GM21381 (cell line): ENCODE results near the gene FTCDNL1.

ENCODE experiments used
- ATAC-seq: cut with Tn5 transposase; IDR thresholded peaks from one replicate; pipeline ENCODE4 v1.9.1; 2021; ENCODE audit warnings: mild to moderate bottlenecking, moderate library complexity; ENCODE audit not compliant: unreplicated experiment

Gene FTCDNL1

DNA sequence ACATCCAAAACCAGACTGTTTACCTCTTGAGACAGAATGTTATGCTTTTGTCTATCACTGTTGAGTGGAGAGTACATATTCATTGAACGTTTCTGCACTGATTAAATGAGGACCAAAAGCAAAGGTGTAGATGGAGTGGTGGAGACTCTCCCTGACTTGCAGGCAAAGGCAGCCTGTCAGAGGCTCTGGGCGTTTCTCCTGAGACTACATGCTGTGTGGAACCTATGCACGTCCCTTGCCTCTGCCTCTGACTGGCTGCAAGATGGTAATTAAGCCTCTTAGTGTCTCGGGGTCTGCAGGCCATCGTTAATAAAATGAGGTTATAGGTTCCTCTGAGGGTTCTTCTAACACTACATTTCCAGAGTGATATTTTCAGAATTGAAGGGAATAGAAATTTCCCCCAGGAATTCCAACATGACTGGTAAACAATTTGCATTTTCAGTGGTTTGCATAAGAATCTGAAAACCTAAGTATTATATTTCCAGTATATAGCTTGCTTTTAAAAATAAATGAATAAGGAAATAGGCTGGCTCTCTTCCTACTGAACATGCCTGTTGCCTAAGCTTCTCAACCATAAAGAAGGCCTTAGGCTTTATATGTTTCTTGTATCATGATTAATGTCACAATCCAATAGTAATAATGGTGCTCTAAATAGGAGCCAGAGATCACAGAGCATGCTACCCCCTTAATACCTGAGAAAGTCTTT, 107.4 kb downstream of the FTCDNL1 start:
- ATAC-seq: no peak

DNA sequence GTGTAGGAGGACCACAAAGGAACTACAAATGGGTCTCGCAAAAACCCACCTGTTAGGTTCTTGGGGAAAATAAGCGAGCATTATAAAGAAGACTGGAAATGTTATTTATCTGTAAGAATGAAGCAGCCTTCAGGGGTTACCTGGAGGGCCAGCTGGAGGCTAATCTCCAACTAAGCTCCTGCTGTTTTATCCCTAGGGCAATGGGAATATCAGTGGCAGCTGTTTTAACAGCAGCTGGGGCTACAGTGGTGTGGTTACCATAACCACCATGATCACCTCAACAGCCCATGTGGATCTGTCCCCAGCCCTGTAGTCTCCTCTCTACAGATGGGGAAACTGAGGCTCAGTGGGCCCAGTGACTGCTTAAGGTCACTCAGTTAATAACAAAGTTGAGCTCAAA, 108.1 kb downstream of the FTCDNL1 start:
- ATAC-seq: no peak

GRCh38 chr2:199740111-199740428, 110.9 kb downstream of the FTCDNL1 start:
- no peak for ATAC-seq

DNA sequence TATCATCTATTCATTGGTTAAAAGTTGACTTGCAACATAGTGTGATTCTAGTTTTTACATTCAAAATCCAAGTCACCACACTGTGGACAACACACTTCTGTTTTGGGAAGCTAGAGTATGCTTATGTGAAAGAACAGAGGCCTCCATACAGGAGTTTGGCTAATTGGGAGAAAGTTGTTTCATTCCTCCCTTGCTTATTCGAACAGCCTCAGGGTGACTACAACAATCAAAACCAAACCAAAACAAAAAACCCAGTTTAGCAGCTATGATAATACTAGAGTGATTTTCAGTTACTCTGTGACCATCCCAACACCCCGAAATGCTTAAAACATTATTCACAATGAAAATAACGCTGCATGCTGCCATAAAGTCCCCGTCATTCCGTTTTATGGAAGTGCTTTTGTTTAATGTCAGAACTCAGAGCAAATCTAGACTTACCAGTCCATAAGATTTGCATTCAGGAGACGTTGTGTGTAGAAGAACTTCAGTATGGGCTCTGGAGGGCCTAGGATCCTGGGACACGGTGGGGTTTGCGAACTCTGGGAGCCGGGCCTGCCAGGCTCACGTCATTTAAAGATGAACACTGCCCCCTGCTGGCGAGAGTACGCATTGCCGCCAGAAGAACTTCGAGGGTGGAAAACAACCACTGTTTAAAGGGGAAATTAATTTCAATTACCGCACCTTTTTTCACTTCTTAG, 111.4 kb downstream of the FTCDNL1 start:
- peak; percentile 69 for ATAC-seq

DNA sequence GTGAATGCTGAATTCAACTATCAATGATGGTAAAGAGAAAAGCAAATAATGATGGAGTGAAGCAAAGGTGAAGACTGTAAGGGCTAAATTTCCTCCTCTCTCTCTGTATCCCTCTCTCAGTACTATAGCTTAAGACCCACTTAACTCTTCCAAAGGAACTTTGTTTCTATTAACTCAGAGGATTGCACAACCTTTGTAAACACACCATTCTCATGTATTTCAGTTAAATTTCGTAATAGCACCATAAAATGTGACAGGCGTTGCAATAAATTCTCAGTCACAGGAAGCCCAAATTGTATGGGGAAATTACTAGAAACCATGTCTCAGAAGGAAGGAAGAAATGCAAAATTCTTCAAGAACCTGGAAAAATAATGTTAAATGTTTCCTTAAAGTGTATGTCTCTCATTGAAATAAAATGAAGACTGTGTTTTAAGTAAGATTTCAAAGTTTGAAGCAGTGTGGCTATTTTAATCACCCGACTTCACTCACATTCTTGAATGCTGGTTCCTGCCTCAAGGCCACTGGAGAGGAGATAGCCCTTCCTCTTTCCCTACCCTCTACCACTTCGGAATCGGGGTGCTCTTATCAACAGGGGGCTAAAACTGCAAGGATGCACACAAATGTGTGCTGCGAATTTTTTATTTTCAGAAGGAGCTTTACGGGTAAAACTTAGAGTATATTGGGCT, 112.1 kb downstream of the FTCDNL1 start:
- no peak for ATAC-seq

GRCh38 chr2:199734651-199735050, 116.3 kb downstream of the FTCDNL1 start:
- ATAC-seq: no peak

DNA sequence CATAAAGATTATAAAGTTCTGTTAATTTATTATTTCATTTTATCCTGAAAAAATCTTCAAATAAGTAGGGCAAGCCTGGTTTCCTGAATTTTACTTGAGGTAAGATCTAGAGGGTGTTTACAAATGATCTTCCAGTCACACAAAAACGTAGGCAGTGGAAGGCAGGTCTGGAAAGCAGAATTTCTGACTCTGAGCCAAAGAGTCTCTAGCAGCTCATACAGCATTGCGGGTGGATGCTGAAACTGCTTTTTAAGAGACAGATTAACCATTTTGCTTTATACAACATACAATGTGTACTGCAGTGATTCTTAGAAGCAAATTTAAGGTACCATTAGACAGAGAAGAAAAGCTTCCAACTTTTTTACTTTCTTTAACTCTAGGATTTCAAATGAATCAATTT, 117.0 kb downstream of the FTCDNL1 start:
- no peak for ATAC-seq

GRCh38 chr2:199727801-199728200, 123.2 kb downstream of the FTCDNL1 start:
- no peak for ATAC-seq

DNA sequence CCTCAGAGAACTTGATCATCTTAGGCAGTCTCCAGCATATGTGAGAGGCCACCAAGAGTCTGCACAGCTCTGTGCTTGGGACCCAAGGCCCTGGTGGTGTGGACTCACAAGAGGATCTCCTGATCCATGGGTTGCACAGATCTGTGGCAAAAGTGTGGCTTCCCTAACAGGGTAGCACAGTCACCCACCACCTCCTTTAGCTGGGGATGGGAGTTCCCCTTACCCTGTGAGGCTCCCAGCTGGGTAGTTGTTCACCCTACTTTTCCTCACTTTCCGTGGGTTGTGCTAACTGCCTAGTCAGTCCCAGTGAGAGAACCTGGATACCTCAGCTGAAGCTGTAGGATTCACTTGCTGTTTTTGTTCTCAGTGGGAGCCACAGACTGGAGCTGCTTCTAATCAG, 123.7 kb downstream of the FTCDNL1 start:
- no peak for ATAC-seq

- ATAC-seq: no peak
Measured at GRCh38 chr2:199718074-199718473, 132.9 kb downstream of the FTCDNL1 start.

DNA sequence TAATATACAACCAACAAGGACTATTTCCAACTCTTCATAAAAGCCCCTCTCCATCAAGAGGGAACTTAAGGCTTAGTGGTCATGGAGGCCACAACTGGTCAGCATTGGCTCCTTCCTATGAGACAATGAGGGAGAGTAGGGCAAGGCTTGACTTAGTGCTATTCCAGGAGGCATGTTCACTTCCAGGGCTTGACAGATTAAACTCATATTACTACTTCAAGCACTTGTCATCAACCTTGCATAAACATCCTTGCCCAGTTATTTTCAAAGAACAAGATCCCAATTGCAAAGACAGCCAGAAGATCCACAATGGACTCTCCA, 133.4 kb downstream of the FTCDNL1 start:
- no peak for ATAC-seq

- no peak for ATAC-seq
Measured at GRCh38 chr2:199716807-199717586, 134.0 kb downstream of the FTCDNL1 start.

DNA sequence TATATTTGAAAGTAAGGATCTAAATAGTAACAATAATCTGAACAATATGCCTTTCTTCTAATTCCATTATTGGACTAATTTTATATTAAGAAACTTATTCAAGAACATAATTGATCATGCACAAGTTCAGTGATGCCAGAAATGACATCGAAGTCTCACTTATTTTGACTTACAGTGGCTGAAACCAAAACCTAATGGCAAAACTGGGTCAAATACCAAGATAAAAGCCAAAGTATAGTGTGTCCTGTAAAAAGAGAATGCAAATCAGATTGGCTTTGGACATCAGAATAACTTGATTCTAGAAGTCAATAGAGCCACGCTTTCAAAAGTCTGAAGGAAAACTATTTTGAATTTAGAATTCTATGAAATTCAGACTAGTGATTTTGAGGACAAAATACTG, 137.2 kb downstream of the FTCDNL1 start:
- ATAC-seq: no peak

GRCh38 chr2:199710551-199710950, 140.4 kb downstream of the FTCDNL1 start:
- ATAC-seq: no peak
